Adrenal gland (tissue), 12 donors: Measurements from ENCODE around the gene MMP21. TPM values are rescaled to one million over a fixed set of nuclear protein-coding genes. Genes with fewer than 3 reads are reported as not detected.

ENCODE experiments used
- DNase-seq, 7 donors: peaks; one replicate each; pipeline ENCODE4 v3.0.0-alpha.2; 2019 to 2020
- H3K27ac ChIP-seq, 5 donors: fragments of 200-600 bp; sonication (generic) in 4 of 5; 1 replicate in 3 of 5; 2 replicates in 2 of 5; pipeline versions ENCODE4 v1.5.1 to v1.8.0; 2016 to 2020; ENCODE audit warnings: mild to moderate bottlenecking in 1 of 5
- H3K27me3 ChIP-seq: fragments of 200-600 bp; 2 replicates; pipeline ENCODE4 v1.8.0; 2021
- H3K36me3 ChIP-seq, 2 donors: fragments of 200-600 bp; replicated peaks in 1 of 2; 1 replicate in 1 of 2; 2 replicates in 1 of 2; pipeline versions ENCODE4 v1.5.1 to v1.8.0; 2018 to 2022
- H3K4me1 ChIP-seq, 2 donors: fragments of 200-600 bp; replicated peaks in 1 of 2; 1 replicate in 1 of 2; 2 replicates in 1 of 2; pipeline versions ENCODE4 v1.5.1 to v1.8.0; 2018 to 2021
- H3K4me3 ChIP-seq, 4 donors: fragments of 200-600 bp; sonication (generic) in 3 of 4; one replicate each; pipeline ENCODE4 v1.5.1; 2016 to 2018
- H3K9me3 ChIP-seq, 3 donors: fragments of 200-600 bp; sonication (generic) in 1 of 3; replicated peaks in 1 of 3; 1 replicate in 2 of 3; 2 replicates in 1 of 3; pipeline versions ENCODE4 v1.5.1 to v1.8.0; 2016 to 2021
- CTCF ChIP-seq, 6 experiments: fragments of 450-650 bp in 4 of 6; fragments of 200-600 bp in 2 of 6; sonication (generic) in 1 of 6; IDR thresholded peaks; 1 replicate in 5 of 6; 2 replicates in 1 of 6; pipeline versions ENCODE4 v1.5.1 to v1.8.0; 2016 to 2021; ENCODE audit warnings: antibody characterized with exemption in 6 of 6, mild to moderate bottlenecking in 2 of 6, moderate library complexity in 1 of 6
- POLR2A ChIP-seq, 2 donors: fragments of 450-650 bp; IDR thresholded peaks; one replicate each; pipeline ENCODE4 v1.6.1; 2017; ENCODE audit warnings: antibody characterized with exemption in 2 of 2, mild to moderate bottlenecking in 2 of 2, moderate library complexity in 1 of 2
- WGBS, 4 donors: extraction: QIAGEN DNeasy Blood & Tissue Kit in 2 of 4; methylation state at CpG; one replicate each; pipeline versions ENCODE4 v1.1.5 to v1.1.7; 2013 to 2017; 5-methylcytosine and 5-hydroxymethylcytosine counted together
- intact Hi-C, 2 donors: fragments of 100-400 bp; cut with DNase I; formaldehyde crosslinking; loops; one replicate each; pipeline versions ENCODE4 v1.14.1 to v1.15.0; 2022 to 2023
- polyA plus RNA-seq, 3 donors: library from polyadenylated mRNA; stranded (reverse); fragments of 200-250 nt in 2 of 3; fragments of 350-450 nt in 1 of 3; fragmentation: Illumina TruSeq in 1 of 3; extraction: RNeasy Lipid Tissue Mini Kit (QIAGEN cat#74804) in 1 of 3; gene quantifications; one replicate each; pipeline ENCODE4 v1.2.3, GENCODE V29; 2013 to 2014
- total RNA-seq, 9 donors: library from RNA; depleted of rRNA in 4 of 9; stranded (reverse); fragments of >200 nt in 4 of 9; fragments of 120-200 nt in 1 of 9; fragmentation: NEBNext Ultra II Directional in 1 of 9; extraction: Animal tissue kit (Norgen Biotek cat#: 25700) in 1 of 9; gene quantifications; one replicate each; pipeline versions ENCODE4 v1.1.0 to v1.2.4, GENCODE V29; 2013 to 2023
- donor health status: healthy with polysubstance abuse.
- donor health status: Bipolar disorder and iron deficiency.
- donor health status: DM: yes; HTN: yes; CAD: no.
- donor health status: DM: no; HTN: no; CAD: no.
- donor health status: DM: no; HTN: no; CAD: no.
- donor health status: DM: yes; HTN: yes; CAD: no.

Gene MMP21
- total and polyA plus RNA-seq, 12 donors, result 0.11 to 0.27 (median 0.24) TPM; not detected in 7

- 91 to 93% (median 92%) methylated on average over 7 of the region's 7 CpGs for WGBS, 4 donors
- intact Hi-C loops, result loop anchor here in 1 of 2 donors (10.0 kb wide), 1 partner anchor 95 kb away; no protein-coding TSS in a partner anchor
Measured at GRCh38 chr10:125739994-125740679, 35.5 kb downstream of the MMP21 start.

GRCh38 chr10:125738206-125738605 lies 37.4 kb downstream of the MMP21 start:
- H3K4me1 ChIP-seq, result no peaks in the 10 kb centered on the region
- no peak overlapping the region for H3K27ac ChIP-seq
- WGBS, 4 donors, result 90 to 92% (median 91%) methylated on average over 5 of the region's 5 CpGs

More at GRCh38 chr10:125739994-125740679, 35.5 kb downstream of the MMP21 start:
- DNase-seq, result no peak
- Histone ChIP-seq H3K4me3 (no peak overlapping the region), H3K27ac (no peak overlapping the region), H3K4me1 (no peaks in the 10 kb centered on the region), H3K9me3 (no peaks in the 10 kb centered on the region), H3K36me3 (peaks cover 0 to 83% of the 10 kb centered on the region in 2 donors), H3K27me3 (no peaks in the 10 kb centered on the region)
- TF ChIP-seq CTCF (IDR thresholded peaks at IDR 0.05) (no peak), POLR2A (IDR thresholded peaks at IDR 0.05) (no peak)

GRCh38 chr10:125734823-125735222 lies 40.8 kb downstream of the MMP21 start:
- Histone ChIP-seq H3K27ac (no peak overlapping the region), H3K4me1 (no peaks in the 10 kb centered on the region), H3K4me3 (no peak overlapping the region), H3K9me3 (no peaks in the 10 kb centered on the region), H3K36me3 (peaks cover 0 to 96% of the 10 kb centered on the region in 2 donors), H3K27me3 (no peaks in the 10 kb centered on the region)
- DNase-seq, result no peak
- WGBS, 4 donors, result 92 to 96% (median 94%) methylated on average over 1 of the region's 1 CpG
- TF ChIP-seq CTCF (IDR thresholded peaks at IDR 0.05) (no peak), POLR2A (IDR thresholded peaks at IDR 0.05) (no peak)
- intact Hi-C loops, result no loop called here

More at GRCh38 chr10:125738206-125738605, 37.4 kb downstream of the MMP21 start:
- no peaks in the 10 kb centered on the region for H3K27me3 ChIP-seq
- TF ChIP-seq CTCF (IDR thresholded peaks at IDR 0.05) (no peak), POLR2A (IDR thresholded peaks at IDR 0.05) (no peak)
- intact Hi-C loops, result no loop called here
- H3K4me3 ChIP-seq, result no peak overlapping the region
- DNase-seq, result no peak
- H3K36me3 ChIP-seq, result peaks cover 0 to 91% of the 10 kb centered on the region in 2 donors
- no peaks in the 10 kb centered on the region for H3K9me3 ChIP-seq

GRCh38 chr10:125734148-125734547 lies 41.5 kb downstream of the MMP21 start:
- WGBS, 4 donors, result 91 to 100% (median 98%) methylated on average over 1 of the region's 1 CpG
- Histone ChIP-seq H3K9me3 (no peaks in the 10 kb centered on the region), H3K4me3 (no peak overlapping the region), H3K27me3 (no peaks in the 10 kb centered on the region), H3K4me1 (no peaks in the 10 kb centered on the region), H3K36me3 (peaks cover 0 to 96% of the 10 kb centered on the region in 2 donors), H3K27ac (no peak overlapping the region)
- no peak for TF ChIP-seq CTCF (IDR thresholded peaks at IDR 0.05)
- intact Hi-C loops, result no loop called here
- no peak for DNase-seq
